ENCODE results near the gene TAX1BP3.

TAX1BP3 gene

GRCh38 chr17:3657874-3658783 is 10.2 kb downstream of the TAX1BP3 start:
- no peak for DNase-seq

GRCh38 chr17:3657588-3657869 is 10.8 kb downstream of the TAX1BP3 start:
- DNase-seq = no peak

GRCh38 chr17:3656755-3657587 is 11.4 kb downstream of the TAX1BP3 start:
- DNase-seq = no peak

GRCh38 chr17:3656353-3656752 is 12.0 kb downstream of the TAX1BP3 start:
- no peak for DNase-seq

- DNase-seq = no peak
Observed at GRCh38 chr17:3655766-3656165, 12.6 kb downstream of the TAX1BP3 start.

- peak; percentile 7 for DNase-seq
Observed at GRCh38 chr17:3647769-3648555, 20.4 kb downstream of the TAX1BP3 start.

- no peak for DNase-seq
Observed at GRCh38 chr17:3647251-3647650, 21.1 kb downstream of the TAX1BP3 start.

- no peak for DNase-seq
Observed at GRCh38 chr17:3645310-3645709, 23.1 kb downstream of the TAX1BP3 start.

GRCh38 chr17:3643889-3644349 is 24.5 kb downstream of the TAX1BP3 start:
- DNase-seq = no peak

GRCh38 chr17:3641717-3642486 is 26.5 kb downstream of the TAX1BP3 start:
- DNase-seq = no peak

- DNase-seq = no peak
Observed at GRCh38 chr17:3641014-3641413, 27.4 kb downstream of the TAX1BP3 start.

- DNase-seq = no peak
Observed at GRCh38 chr17:3639981-3640596, 28.3 kb downstream of the TAX1BP3 start.

- no peak for DNase-seq
Observed at GRCh38 chr17:3636908-3637373, 31.4 kb downstream of the TAX1BP3 start.

- peak; percentile 78 for DNase-seq
Observed at GRCh38 chr17:3636154-3636907, 32.0 kb downstream of the TAX1BP3 start, which contains the start of the genes CTNS and SHPK. CTNS (plus strand) TSS chr17:3636760; CDS start chr17:3640207, 3,447 bp downstream. SHPK (minus strand) TSS chr17:3636250; CDS start chr17:3636219, 31 bp downstream.

GRCh38 chr17:3635474-3636153 is 32.8 kb downstream of the TAX1BP3 start:
- DNase-seq = no peak

GRCh38 chr17:3632287-3632686 is 36.1 kb downstream of the TAX1BP3 start:
- no peak for DNase-seq

GRCh38 chr17:3630781-3631180 is 37.6 kb downstream of the TAX1BP3 start:
- DNase-seq = no peak

- DNase-seq = no peak
Observed at GRCh38 chr17:3627769-3628167, 40.6 kb downstream of the TAX1BP3 start.

- DNase-seq = no peak
Observed at GRCh38 chr17:3626831-3627768, 41.3 kb downstream of the TAX1BP3 start.

All from NCI-H1105 treated with DMSO at 0.1 percent for 48 hours (cell line).